Spleen (tissue), 7 donors: ENCODE data around the gene KRT79.

Experiments used
- POLR2A ChIP-seq, 3 donors: fragments of 450-650 bp; IDR thresholded peaks; one replicate each; pipeline ENCODE4 v1.5.1; 2017; ENCODE audit warnings: antibody characterized with exemption in 3 of 3, mild to moderate bottlenecking in 1 of 3
- POLR2AphosphoS5 ChIP-seq, 3 donors: sonication (generic); formaldehyde crosslinking; IDR thresholded peaks; one replicate each; pipeline ENCODE4 v1.5.1; 2017; ENCODE audit warnings: antibody characterized with exemption in 3 of 3
- TF ChIP-seq, protein P1 (sequence below), 11 experiments: fragments of 200-600 bp in 7 of 11; fragments of 450-650 bp in 4 of 11; sonication (generic) in 4 of 11; IDR thresholded peaks in 8 of 11; conservative IDR thresholded peaks in 3 of 11; 1 replicate in 7 of 11; 2 replicates in 4 of 11; pipeline versions ENCODE4 v1.4.0 to v1.8.0; 2016 to 2021; ENCODE audit warnings: antibody characterized with exemption in 11 of 11, inconsistent platforms in 4 of 11, mild to moderate bottlenecking in 1 of 11
- donor health status: DM: no; HTN: no; CAD: no; lungs with moderate emphysema.
- donor health status: DM: no; HTN: no; CAD: no.
- donor health status: DM: no; HTN: no; CAD: no.

DNA sequence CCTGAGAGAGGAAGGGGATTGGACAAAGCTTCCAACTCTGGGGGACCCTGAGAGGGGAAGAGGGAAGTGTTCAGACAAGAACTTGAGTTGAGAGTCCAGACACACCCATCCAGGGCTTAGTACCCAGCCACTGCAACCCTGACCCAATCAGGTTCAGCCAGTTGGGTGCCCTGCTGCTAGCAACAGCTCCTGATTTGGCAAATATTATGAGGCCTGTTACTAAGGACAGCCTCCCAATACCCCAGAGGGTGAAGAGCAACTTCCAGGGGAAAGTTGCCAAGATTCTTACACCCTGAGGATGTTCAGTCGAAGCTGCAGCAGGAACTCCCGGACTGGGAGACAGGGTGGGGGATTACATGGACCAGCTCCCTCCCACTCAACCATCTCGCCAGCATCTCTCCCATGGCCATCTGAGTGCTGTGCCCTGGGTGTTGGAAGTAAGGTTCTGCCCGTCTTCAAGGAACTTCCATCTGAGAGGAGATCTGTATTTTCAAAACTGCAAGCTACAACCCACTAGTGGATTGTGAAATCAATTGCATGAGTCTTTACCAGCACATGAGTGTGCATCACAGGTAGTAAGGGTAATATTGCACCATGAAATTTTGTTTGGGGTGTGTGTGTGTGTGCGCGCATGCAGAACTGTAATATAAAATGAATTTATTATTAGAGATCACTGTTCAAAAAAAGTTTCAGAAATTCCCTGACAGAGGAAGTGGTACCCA lies 26.2 kb upstream of the KRT79 start:
- TF ChIP-seq, protein P1, sequence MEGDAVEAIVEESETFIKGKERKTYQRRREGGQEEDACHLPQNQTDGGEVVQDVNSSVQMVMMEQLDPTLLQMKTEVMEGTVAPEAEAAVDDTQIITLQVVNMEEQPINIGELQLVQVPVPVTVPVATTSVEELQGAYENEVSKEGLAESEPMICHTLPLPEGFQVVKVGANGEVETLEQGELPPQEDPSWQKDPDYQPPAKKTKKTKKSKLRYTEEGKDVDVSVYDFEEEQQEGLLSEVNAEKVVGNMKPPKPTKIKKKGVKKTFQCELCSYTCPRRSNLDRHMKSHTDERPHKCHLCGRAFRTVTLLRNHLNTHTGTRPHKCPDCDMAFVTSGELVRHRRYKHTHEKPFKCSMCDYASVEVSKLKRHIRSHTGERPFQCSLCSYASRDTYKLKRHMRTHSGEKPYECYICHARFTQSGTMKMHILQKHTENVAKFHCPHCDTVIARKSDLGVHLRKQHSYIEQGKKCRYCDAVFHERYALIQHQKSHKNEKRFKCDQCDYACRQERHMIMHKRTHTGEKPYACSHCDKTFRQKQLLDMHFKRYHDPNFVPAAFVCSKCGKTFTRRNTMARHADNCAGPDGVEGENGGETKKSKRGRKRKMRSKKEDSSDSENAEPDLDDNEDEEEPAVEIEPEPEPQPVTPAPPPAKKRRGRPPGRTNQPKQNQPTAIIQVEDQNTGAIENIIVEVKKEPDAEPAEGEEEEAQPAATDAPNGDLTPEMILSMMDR (IDR thresholded peaks at IDR 0.05 in 8 of 11, conservative IDR thresholded peaks at IDR 0.05 in 3 of 11): no peak
- TF ChIP-seq POLR2AphosphoS5 (IDR thresholded peaks at IDR 0.05): no peak
- no peak for TF ChIP-seq POLR2A (IDR thresholded peaks at IDR 0.05)
